Glutamatergic neuron (in vitro differentiated cells): ENCODE data around the gene ELF1. TPM values are rescaled to one million over a fixed set of nuclear protein-coding genes. Genes with fewer than 3 reads are reported as not detected.
"Not testable (repeated sequence)": the region's sequence is repeated elsewhere in the genome, so short reads cannot be mapped to it uniquely, and the experiment has no call there.

Experiments used
- DNase-seq: peaks from one replicate; pipeline ENCODE4 v3.0.0; 2022
- H3K27ac Mint-ChIP-seq: one replicate; pipeline ENCODE4 v1.8.0; 2020; ENCODE audit warnings: mild to moderate bottlenecking, mixed read lengths, inconsistent platforms; ENCODE audit not compliant: unreplicated experiment
- H3K27me3 Mint-ChIP-seq: one replicate; pipeline ENCODE4 v1.8.0; 2020; ENCODE audit warnings: mild to moderate bottlenecking, moderate library complexity, mixed read lengths, inconsistent platforms; ENCODE audit not compliant: unreplicated experiment
- H3K36me3 Mint-ChIP-seq: one replicate; pipeline ENCODE4 v1.8.0; 2020; ENCODE audit warnings: mild to moderate bottlenecking, mixed read lengths, inconsistent platforms; ENCODE audit not compliant: unreplicated experiment
- H3K4me1 Mint-ChIP-seq: one replicate; pipeline ENCODE4 v1.8.0; 2020; ENCODE audit warnings: mild to moderate bottlenecking, low read depth, mixed read lengths, inconsistent platforms; ENCODE audit not compliant: unreplicated experiment
- H3K4me3 Mint-ChIP-seq: one replicate; pipeline ENCODE4 v1.8.0; 2020; ENCODE audit warnings: mild to moderate bottlenecking, mixed read lengths, inconsistent platforms; ENCODE audit not compliant: unreplicated experiment
- H3K9me3 Mint-ChIP-seq: one replicate; pipeline ENCODE4 v1.8.0; 2020; ENCODE audit warnings: mild to moderate bottlenecking, moderate library complexity, mixed read lengths, inconsistent platforms; ENCODE audit not compliant: unreplicated experiment
- total RNA-seq: library from RNA; stranded (reverse); fragmentation: NEBNext Ultra II Directional; extraction: Animal tissue kit (Norgen Biotek cat#: 25700); gene quantifications from one replicate; pipeline ENCODE4 v1.2.1, GENCODE V29; 2021; ENCODE audit not compliant: unreplicated experiment
- TF ChIP-seq, protein P1 (sequence below): fragments of 200-600 bp; sonication (generic); IDR thresholded peaks from one replicate; pipeline ENCODE4 v1.5.0; 2021; ENCODE audit not compliant: partially characterized antibody, unreplicated experiment

The ELF1 gene
- total RNA-seq, 1 donor from 2014 or later: 9.8 TPM

DNA sequence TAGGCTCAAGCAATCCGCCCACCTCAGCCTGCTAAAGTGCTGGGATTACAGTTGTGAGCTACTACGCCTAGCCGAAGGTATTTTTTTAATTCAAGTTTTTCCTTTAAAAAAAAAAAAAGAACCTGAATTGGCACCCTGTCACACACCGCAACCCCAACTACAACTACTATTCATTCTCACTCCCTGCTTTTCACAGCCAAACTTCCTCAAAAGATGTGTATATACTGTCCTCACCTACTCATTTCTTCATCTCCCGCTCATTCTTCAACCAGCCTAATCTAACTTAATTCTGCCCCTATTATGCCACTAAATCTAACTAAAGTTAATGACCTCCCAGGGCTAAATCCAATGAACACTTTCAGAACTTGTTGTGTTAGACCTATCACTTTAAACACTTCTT lies 29.5 kb upstream of the ELF1 start:
- Mint-ChIP-seq H3K27me3 (no peaks in the 10 kb centered on the region), H3K4me3 (no peak overlapping the region), H3K27ac (no peak overlapping the region), H3K36me3 (peaks cover 29% of the 10 kb centered on the region), H3K9me3 (peaks cover 5% of the 10 kb centered on the region), H3K4me1 (no peaks in the 10 kb centered on the region)
- TF ChIP-seq, protein P1, sequence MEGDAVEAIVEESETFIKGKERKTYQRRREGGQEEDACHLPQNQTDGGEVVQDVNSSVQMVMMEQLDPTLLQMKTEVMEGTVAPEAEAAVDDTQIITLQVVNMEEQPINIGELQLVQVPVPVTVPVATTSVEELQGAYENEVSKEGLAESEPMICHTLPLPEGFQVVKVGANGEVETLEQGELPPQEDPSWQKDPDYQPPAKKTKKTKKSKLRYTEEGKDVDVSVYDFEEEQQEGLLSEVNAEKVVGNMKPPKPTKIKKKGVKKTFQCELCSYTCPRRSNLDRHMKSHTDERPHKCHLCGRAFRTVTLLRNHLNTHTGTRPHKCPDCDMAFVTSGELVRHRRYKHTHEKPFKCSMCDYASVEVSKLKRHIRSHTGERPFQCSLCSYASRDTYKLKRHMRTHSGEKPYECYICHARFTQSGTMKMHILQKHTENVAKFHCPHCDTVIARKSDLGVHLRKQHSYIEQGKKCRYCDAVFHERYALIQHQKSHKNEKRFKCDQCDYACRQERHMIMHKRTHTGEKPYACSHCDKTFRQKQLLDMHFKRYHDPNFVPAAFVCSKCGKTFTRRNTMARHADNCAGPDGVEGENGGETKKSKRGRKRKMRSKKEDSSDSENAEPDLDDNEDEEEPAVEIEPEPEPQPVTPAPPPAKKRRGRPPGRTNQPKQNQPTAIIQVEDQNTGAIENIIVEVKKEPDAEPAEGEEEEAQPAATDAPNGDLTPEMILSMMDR: no peak
- no peak for DNase-seq

DNA sequence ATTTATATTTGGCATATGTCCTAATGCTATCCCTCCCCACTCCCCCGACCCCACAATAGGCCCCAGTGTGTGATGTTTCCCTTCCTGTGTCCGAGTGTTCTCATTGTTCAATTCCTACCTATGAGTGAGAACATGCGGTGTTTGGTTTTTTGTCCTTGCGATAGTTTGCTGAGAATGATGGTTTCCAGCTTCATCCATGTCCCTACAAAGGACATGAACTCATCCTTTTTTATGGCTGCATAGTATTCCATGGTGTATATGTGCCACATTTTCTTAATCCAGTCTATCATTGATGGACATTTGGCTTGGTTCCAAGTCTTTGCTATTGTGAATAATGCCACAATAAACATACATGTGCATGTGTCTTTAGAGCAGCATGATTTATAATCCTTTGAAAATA lies 23.3 kb upstream of the ELF1 start:
- H3K36me3 Mint-ChIP-seq: peaks cover 19% of the 10 kb centered on the region
- DNase-seq, H3K27me3 Mint-ChIP-seq, H3K27ac Mint-ChIP-seq, H3K9me3 Mint-ChIP-seq, H3K4me3 Mint-ChIP-seq, H3K4me1 Mint-ChIP-seq: not testable (repeated sequence)

DNA sequence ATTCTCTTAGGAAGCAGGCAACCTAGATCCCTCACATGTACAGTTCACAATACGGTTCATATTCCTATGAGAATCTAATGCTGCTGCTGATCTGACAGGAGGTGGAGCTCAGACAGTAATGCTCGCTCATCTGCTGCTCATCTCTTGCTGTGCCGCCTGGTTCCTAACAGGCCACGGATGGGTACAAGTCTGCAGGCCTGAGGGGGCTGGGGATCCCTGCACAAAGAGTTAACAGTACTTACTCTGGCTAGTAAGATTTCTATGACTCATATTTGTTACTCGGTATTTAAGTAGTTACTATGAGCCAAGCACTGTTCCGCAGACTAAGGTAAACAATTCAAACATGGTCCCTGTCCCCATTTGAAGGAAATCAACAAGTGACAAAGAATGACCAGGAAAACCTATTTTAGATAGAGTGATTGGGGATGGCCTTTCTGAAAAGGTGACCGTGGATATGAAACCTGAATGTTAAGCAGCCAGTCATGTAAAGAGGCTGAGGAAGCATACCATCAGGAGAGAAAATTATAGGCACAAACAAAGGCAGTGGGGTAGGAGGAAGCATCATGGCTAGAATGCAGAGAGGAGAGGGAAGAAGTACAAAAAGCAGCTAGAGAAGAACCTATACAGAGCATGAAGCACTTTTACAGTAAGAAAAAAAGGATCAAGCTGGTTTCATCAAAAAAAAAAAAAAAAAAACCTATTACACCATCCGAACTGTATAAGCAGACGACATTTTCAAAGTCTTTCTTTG lies 21.6 kb upstream of the ELF1 start:
- peaks cover 12% of the 10 kb centered on the region for H3K36me3 Mint-ChIP-seq

DNA sequence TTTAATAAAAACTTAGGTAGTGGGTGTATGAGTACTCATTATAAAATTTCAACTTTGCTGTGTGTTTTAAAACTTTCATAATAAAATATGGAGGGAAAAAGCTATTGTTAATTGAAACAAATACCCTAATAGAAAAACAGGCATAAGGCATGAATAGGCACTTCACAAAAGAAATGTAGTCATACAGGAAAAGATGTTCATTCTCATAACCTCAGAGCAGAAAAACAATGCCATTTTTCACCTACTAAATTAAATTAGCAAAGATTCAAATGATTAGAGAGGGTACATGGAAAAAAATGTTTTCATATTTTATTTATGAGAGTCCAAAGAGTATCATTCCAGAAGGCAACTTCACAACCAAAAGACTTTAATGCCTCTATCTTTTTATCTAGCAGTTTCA lies 20.6 kb upstream of the ELF1 start:
- Mint-ChIP-seq H3K4me1 (no peaks in the 10 kb centered on the region), H3K27ac (no peak overlapping the region), H3K4me3 (no peak overlapping the region), H3K36me3 (peaks cover 5% of the 10 kb centered on the region), H3K9me3 (peaks cover 3% of the 10 kb centered on the region), H3K27me3 (no peaks in the 10 kb centered on the region)
- no peak for DNase-seq
- TF ChIP-seq, protein P1: no peak

More for the DNA sequence above, 21.6 kb upstream of the ELF1 start:
- H3K4me1 Mint-ChIP-seq: no peaks in the 10 kb centered on the region
- DNase-seq: no peak
- TF ChIP-seq, protein P1: no peak
- no peak overlapping the region for H3K4me3 Mint-ChIP-seq
- peaks cover 8% of the 10 kb centered on the region for H3K9me3 Mint-ChIP-seq
- H3K27ac Mint-ChIP-seq: no peak overlapping the region
- H3K27me3 Mint-ChIP-seq: no peaks in the 10 kb centered on the region

DNA sequence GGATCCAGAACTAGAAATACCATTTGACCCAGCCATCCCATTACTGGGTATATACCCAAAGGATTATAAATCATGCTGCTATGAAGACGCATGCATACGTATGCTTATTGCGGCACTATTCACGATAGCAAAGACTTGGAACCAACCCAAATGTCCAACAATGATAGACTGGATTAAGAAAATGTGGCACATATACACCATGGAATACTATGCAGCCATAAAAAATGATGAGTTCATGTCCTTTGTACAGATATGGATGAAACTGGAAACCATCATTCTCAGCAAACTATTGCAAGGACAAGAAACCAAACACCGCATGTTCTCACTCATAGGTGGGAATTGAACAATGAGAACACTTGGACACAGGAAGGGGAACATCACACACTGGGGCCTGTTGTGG lies 17.4 kb upstream of the ELF1 start:
- H3K4me1 Mint-ChIP-seq, H3K27ac Mint-ChIP-seq, H3K9me3 Mint-ChIP-seq, H3K36me3 Mint-ChIP-seq, H3K4me3 Mint-ChIP-seq, H3K27me3 Mint-ChIP-seq, DNase-seq: not testable (repeated sequence)

DNA sequence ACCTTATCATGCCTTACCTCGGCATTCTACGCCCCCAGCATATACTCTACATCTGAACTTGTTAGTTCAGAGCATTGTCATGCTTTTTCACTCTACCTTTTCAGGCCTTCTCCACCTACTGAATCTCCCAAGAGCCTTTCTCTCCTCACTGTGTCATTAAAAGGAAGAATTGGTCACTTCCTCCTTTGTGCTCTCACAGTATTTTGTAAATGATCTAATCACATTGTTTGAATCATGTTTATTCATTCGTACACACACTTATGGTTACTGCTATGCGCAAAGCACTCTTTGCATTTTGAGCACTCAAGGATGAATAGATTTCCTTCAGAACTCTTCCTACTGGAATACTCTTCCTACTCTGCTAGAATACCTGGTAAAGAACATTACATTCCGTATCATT lies 15.8 kb upstream of the ELF1 start:
- Mint-ChIP-seq H3K27me3 (no peaks in the 10 kb centered on the region), H3K27ac (no peak overlapping the region)

More for the DNA sequence above, 15.8 kb upstream of the ELF1 start:
- no peak for DNase-seq
- TF ChIP-seq, protein P1: no peak
- peaks cover 2% of the 10 kb centered on the region for H3K9me3 Mint-ChIP-seq
- no peaks in the 10 kb centered on the region for H3K4me1 Mint-ChIP-seq
- no peaks in the 10 kb centered on the region for H3K36me3 Mint-ChIP-seq
- no peak overlapping the region for H3K4me3 Mint-ChIP-seq
